WERI-Rb-1 (cell line): ENCODE measurements around the gene PIGV.

ENCODE experiments used
- DNase-seq: peaks from one replicate; pipeline ENCODE4 v3.0.0-alpha.2; 2020
- H3K27ac ChIP-seq: fragments of 250-450 bp; sonication (Bioruptor Pico); 2 replicates; pipeline ENCODE4 v1.5.1; 2020; ENCODE audit warnings: mild to moderate bottlenecking, moderate library complexity
- H3K27me3 ChIP-seq: fragments of 250-450 bp; sonication (Bioruptor Pico); 2 replicates; pipeline ENCODE4 v1.5.1; 2021; ENCODE audit warnings: mild to moderate bottlenecking, low read depth, moderate library complexity; ENCODE audit not compliant: insufficient read depth, severe bottlenecking
- H3K36me3 ChIP-seq: fragments of 250-450 bp; sonication (Bioruptor Pico); 2 replicates; pipeline ENCODE4 v1.5.1; 2020; ENCODE audit warnings: mild to moderate bottlenecking, moderate library complexity
- H3K4me3 ChIP-seq: 2 replicates; pipeline ENCODE4 v1.5.1; 2011; ENCODE audit warnings: low read depth, mild to moderate bottlenecking, control low read depth, low read length
- H3K9me3 ChIP-seq: fragments of 250-450 bp; sonication (Bioruptor Pico); 2 replicates; pipeline ENCODE4 v1.5.1; 2021; ENCODE audit warnings: mild to moderate bottlenecking, moderate library complexity; ENCODE audit not compliant: severe bottlenecking
- TF ChIP-seq, protein P1 (sequence below): IDR thresholded peaks from 2 replicates; pipeline ENCODE4 v1.5.1; 2011; ENCODE audit warnings: low read depth, mild to moderate bottlenecking, control low read depth, inconsistent platforms, low read length

Gene PIGV

GRCh38 chr1:26791148-26791547, 3.4 kb downstream of the PIGV start:
- no peak for DNase-seq

GRCh38 chr1:26791626-26792025, 3.9 kb downstream of the PIGV start:
- Histone ChIP-seq H3K27ac (no peak overlapping the region), H3K27me3 (no peaks in the 10 kb centered on the region), H3K9me3 (no peaks in the 10 kb centered on the region), H3K36me3 (no peaks in the 10 kb centered on the region), H3K4me3 (no peak overlapping the region)
- DNase-seq: no peak
- TF ChIP-seq, protein P1, sequence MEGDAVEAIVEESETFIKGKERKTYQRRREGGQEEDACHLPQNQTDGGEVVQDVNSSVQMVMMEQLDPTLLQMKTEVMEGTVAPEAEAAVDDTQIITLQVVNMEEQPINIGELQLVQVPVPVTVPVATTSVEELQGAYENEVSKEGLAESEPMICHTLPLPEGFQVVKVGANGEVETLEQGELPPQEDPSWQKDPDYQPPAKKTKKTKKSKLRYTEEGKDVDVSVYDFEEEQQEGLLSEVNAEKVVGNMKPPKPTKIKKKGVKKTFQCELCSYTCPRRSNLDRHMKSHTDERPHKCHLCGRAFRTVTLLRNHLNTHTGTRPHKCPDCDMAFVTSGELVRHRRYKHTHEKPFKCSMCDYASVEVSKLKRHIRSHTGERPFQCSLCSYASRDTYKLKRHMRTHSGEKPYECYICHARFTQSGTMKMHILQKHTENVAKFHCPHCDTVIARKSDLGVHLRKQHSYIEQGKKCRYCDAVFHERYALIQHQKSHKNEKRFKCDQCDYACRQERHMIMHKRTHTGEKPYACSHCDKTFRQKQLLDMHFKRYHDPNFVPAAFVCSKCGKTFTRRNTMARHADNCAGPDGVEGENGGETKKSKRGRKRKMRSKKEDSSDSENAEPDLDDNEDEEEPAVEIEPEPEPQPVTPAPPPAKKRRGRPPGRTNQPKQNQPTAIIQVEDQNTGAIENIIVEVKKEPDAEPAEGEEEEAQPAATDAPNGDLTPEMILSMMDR: no peak

More at GRCh38 chr1:26791148-26791547, 3.4 kb downstream of the PIGV start:
- H3K27ac ChIP-seq: no peak overlapping the region
- H3K36me3 ChIP-seq: no peaks in the 10 kb centered on the region
- TF ChIP-seq, protein P1: no peak
- no peaks in the 10 kb centered on the region for H3K27me3 ChIP-seq
- no peaks in the 10 kb centered on the region for H3K9me3 ChIP-seq
- no peak overlapping the region for H3K4me3 ChIP-seq

GRCh38 chr1:26792924-26793323, 5.2 kb downstream of the PIGV start:
- TF ChIP-seq, protein P1: no peak
- no peak overlapping the region for H3K4me3 ChIP-seq

DNA sequence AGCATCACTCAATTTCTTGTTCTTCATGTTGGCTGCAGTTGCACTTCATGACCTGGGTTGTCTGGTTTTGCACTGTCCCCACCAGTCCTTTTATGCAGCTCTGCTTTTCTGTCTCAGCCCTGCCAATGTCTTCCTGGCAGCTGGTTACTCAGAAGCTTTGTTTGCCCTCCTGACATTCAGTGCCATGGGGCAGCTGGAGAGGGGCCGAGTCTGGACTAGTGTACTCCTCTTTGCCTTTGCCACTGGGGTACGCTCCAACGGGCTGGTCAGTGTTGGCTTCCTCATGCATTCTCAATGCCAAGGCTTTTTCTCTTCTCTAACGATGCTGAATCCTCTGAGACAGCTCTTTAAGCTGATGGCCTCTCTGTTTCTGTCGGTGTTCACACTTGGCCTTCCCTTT, 6.6 kb downstream of the PIGV start:
- DNase-seq: no peak
- no peaks in the 10 kb centered on the region for H3K9me3 ChIP-seq
- H3K36me3 ChIP-seq: no peaks in the 10 kb centered on the region
- H3K27me3 ChIP-seq: no peaks in the 10 kb centered on the region
- TF ChIP-seq, protein P1: no peak
- no peak overlapping the region for H3K4me3 ChIP-seq
- no peak overlapping the region for H3K27ac ChIP-seq

More at GRCh38 chr1:26792924-26793323, 5.2 kb downstream of the PIGV start:
- Histone ChIP-seq H3K27me3 (no peaks in the 10 kb centered on the region), H3K9me3 (no peaks in the 10 kb centered on the region), H3K36me3 (no peaks in the 10 kb centered on the region), H3K27ac (no peak overlapping the region)
- no peak for DNase-seq

DNA sequence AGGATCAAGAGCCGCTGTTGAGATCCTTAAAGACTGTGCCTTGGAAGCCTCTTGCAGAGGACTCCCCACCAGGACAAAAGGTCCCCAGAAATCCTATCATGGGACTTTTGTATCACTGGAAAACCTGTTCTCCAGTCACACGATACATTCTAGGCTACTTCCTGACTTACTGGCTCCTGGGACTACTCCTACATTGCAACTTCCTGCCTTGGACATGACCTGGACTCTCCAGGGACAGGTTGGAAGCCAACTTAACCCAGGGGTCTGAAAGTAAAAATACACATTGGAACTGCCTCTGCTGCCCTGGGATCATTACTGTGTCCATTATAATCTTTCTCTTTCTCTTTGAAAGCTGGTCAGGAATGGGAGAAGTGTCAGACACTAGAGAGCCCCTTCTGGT, 9.9 kb downstream of the PIGV start:
- no peak for DNase-seq

More for the DNA sequence above, 9.9 kb downstream of the PIGV start:
- Histone ChIP-seq H3K9me3 (no peaks in the 10 kb centered on the region), H3K36me3 (no peaks in the 10 kb centered on the region), H3K4me3 (no peak overlapping the region), H3K27me3 (no peaks in the 10 kb centered on the region), H3K27ac (no peak overlapping the region)
- TF ChIP-seq, protein P1: no peak
